Naive thymus-derived CD4-positive, alpha-beta T cell (primary cell): ENCODE measurements around the gene DDX51. TPM values are rescaled to one million over a fixed set of nuclear protein-coding genes. Genes with fewer than 3 reads are reported as not detected.

Experiments used
- polyA plus RNA-seq, 2 donors: library from polyadenylated mRNA; unstranded; fragments of 300-500 nt; fragmentation: Illumina TruSeq; gene quantifications; one replicate each; pipeline ENCODE4 v1.2.3, GENCODE V29; 2021
- total RNA-seq, 6 experiments: library from RNA in 5 of 6; stranded (reverse) in 5 of 6; gene quantifications; 1 replicate in 5 of 6; 2 replicates in 1 of 6; pipeline ENCODE4 v1.2.3 and lab custom pipeline; 2021 to 2026

The DDX51 gene
- total and polyA plus RNA-seq, 7 experiments from 2014 or later = 8.8 to 54.8 (median 49.5) TPM

Other genes with a start within 250 kb of the DDX51 start
- 100 to 1,000 TPM in 1 of 5 experiments, 10 to 100 TPM in 4; 33.9 to 109 (median 43.8) TPM for gene ULK1, start 249.7 kb downstream of the DDX51 start, total RNA-seq
- gene ULK1, start 249.7 kb downstream of the DDX51 start, polyA plus RNA-seq = 1 to 10 TPM in 1 of 2 donors, under 1 TPM in 1; 0.28 to 1.6 TPM
- 10 to 100 TPM; 23.4 to 54.9 (median 49.2) TPM for gene PUS1, start 215.0 kb downstream of the DDX51 start, total RNA-seq
- 10 to 100 TPM; 15.0 to 37.1 TPM for gene PUS1, start 215.0 kb downstream of the DDX51 start, polyA plus RNA-seq
- 10 to 100 TPM; 62.2 to 86.8 (median 82.6) TPM for gene EP400, start 194.4 kb downstream of the DDX51 start, total RNA-seq
- 1 to 10 TPM; 2.8 to 6.0 TPM for gene EP400, start 194.4 kb downstream of the DDX51 start, polyA plus RNA-seq
- gene NOC4L, start 138 bp upstream of the DDX51 start, total RNA-seq = 10 to 100 TPM; 19.3 to 27.1 (median 21.1) TPM
- 10 to 100 TPM; 16.9 to 29.0 TPM for gene NOC4L, start 138 bp upstream of the DDX51 start, polyA plus RNA-seq
- gene GALNT9, start 185.3 kb upstream of the DDX51 start, total RNA-seq = not detected
- not detected for gene GALNT9, start 185.3 kb upstream of the DDX51 start, polyA plus RNA-seq